PC-9 (cell line): Measurements from ENCODE around the gene SREBF2. TPM values are rescaled to one million over a fixed set of nuclear protein-coding genes. Genes with fewer than 3 reads are reported as not detected.
A peak's percentile ranks its signal among the peaks of the same experiment; 100 is the strongest.

Experiments used
- BruUV-seq: library from RNA; stranded (reverse); fragments of 400-500 nt; replicated peaks from 2 replicates; lab custom pipeline; 2021; lab: Mats Ljungman, UMichigan
- CTCF ChIA-PET: fragments of 300-600 bp; sonication (Branson Sonifier 250); formaldehyde crosslinking; loops from one replicate; lab custom pipeline; 2022; ENCODE audit warnings: antibody characterized with exemption; lab: Charles Lee
- POLR2A ChIA-PET: fragments of 300-600 bp; sonication (Branson Sonifier 250); formaldehyde crosslinking; loops from one replicate; lab custom pipeline; 2022; ENCODE audit warnings: antibody characterized with exemption; ENCODE audit not compliant: unreplicated experiment; lab: Charles Lee
- DNase-seq, 2 experiments: peaks; one replicate each; pipeline versions ENCODE4 v3.0.0 to v3.0.0-alpha.2; 2015 to 2022; ENCODE audit warnings: mixed read lengths in 1 of 2
- H2AFZ ChIP-seq: fragments of 200-600 bp; sonication (generic); 2 replicates; pipeline ENCODE4 v1.8.1; 2017; ENCODE audit warnings: antibody characterized with exemption
- H3F3A ChIP-seq: fragments of 200-600 bp; sonication (generic); 2 replicates; pipeline ENCODE4 v1.8.1; 2017; ENCODE audit warnings: antibody characterized with exemption, mild to moderate bottlenecking, low read depth; ENCODE audit not compliant: insufficient read depth
- H3K27ac ChIP-seq: fragments of 200-600 bp; sonication (generic); 2 replicates; pipeline ENCODE4 v1.6.1; 2016; ENCODE audit warnings: mixed run types
- H3K27me3 ChIP-seq: fragments of 200-600 bp; sonication (generic); 2 replicates; pipeline ENCODE4 v1.6.1; 2016; ENCODE audit warnings: low read depth, mixed run types; ENCODE audit not compliant: insufficient read depth
- H3K36me3 ChIP-seq: fragments of 200-600 bp; sonication (generic); 2 replicates; pipeline ENCODE4 v1.6.1; 2016; ENCODE audit warnings: low read depth, mixed run types
- H3K4me1 ChIP-seq: fragments of 200-600 bp; sonication (generic); replicated peaks from 2 replicates; pipeline ENCODE4 v1.6.1; 2016; ENCODE audit warnings: mixed run types; ENCODE audit not compliant: insufficient read depth
- H3K4me2 ChIP-seq: fragments of 200-600 bp; sonication (generic); 2 replicates; pipeline ENCODE4 v1.6.1; 2017; ENCODE audit warnings: mixed run types
- H3K4me3 ChIP-seq: fragments of 200-600 bp; sonication (generic); 2 replicates; pipeline ENCODE4 v1.6.1; 2016; ENCODE audit warnings: mixed run types
- H3K79me2 ChIP-seq: fragments of 200-600 bp; sonication (generic); 2 replicates; pipeline ENCODE4 v1.6.1; 2017; ENCODE audit warnings: low read depth, mixed run types
- H3K9me2 ChIP-seq: fragments of 200-600 bp; sonication (generic); 2 replicates; pipeline ENCODE4 v1.8.1; 2017; ENCODE audit warnings: mild to moderate bottlenecking; ENCODE audit not compliant: insufficient read depth
- H3K9me3 ChIP-seq: fragments of 200-600 bp; sonication (generic); 2 replicates; pipeline ENCODE4 v1.8.1; 2016; ENCODE audit warnings: low read depth; ENCODE audit not compliant: insufficient read depth
- H4K20me1 ChIP-seq: fragments of 200-600 bp; sonication (generic); 2 replicates; pipeline ENCODE4 v1.8.1; 2017; ENCODE audit not compliant: insufficient read depth
- CTCF ChIP-seq: fragments of 200-600 bp; sonication (generic); conservative IDR thresholded peaks from 2 replicates; pipeline ENCODE4 v1.6.1; 2017; ENCODE audit warnings: mixed run types, antibody characterized with exemption, mild to moderate bottlenecking, moderate library complexity
- EZH2 ChIP-seq: fragments of 200-600 bp; sonication (generic); IDR thresholded peaks from 2 replicates; pipeline ENCODE4 v1.8.0; 2017; ENCODE audit warnings: antibody characterized with exemption, low read depth
- intact Hi-C: fragments of 100-400 bp; cut with micrococcal nuclease; formaldehyde crosslinking; loops from one replicate; pipeline ENCODE4 v1.10.0; 2022; ENCODE audit not compliant: unreplicated experiment
- total RNA-seq: library from RNA; stranded (reverse); gene quantifications from 2 replicates; pipeline ENCODE4 v1.2.3, GENCODE V29; 2021

The SREBF2 gene
- total RNA-seq, 1 experiment from 2014 or later = 196 TPM

- H3K4me1 ChIP-seq = peaks cover 9% of the 10 kb centered on the region
- BruUV-seq = no TSS peak
- H3K4me3 ChIP-seq = no peak overlapping the region
- no peaks in the 10 kb centered on the region for H3K27me3 ChIP-seq
- DNase-seq = no peak
- H3K27ac ChIP-seq = no peak overlapping the region
- no peaks in the 10 kb centered on the region for H3K79me2 ChIP-seq
- TF ChIP-seq CTCF = no peak
- TF ChIP-seq EZH2 = no peak
- no peaks in the 10 kb centered on the region for H3K9me2 ChIP-seq
- intact Hi-C loops = loop anchor here (1.0 to 5.0 kb wide), 4 partner anchors 36 to 124 kb away; partner anchors contain the start of gene MEI1
- peaks cover 18% of the 10 kb centered on the region; the same call in 1 of the 2 replicates for H3F3A ChIP-seq
- POLR2A ChIA-PET = interaction anchor here (0.5 kb wide), 1 partner anchor 185 kb away, joined by 3 read pairs; no protein-coding TSS in a partner anchor
- CTCF ChIA-PET = no interaction called here
- H3K36me3 ChIP-seq = no peaks in the 10 kb centered on the region
- no peaks in the 10 kb centered on the region for H3K9me3 ChIP-seq
- no peak overlapping the region for H3K4me2 ChIP-seq
- no peaks in the 10 kb centered on the region; the same call in 1 of the 2 replicates for H4K20me1 ChIP-seq
- H2AFZ ChIP-seq = no peak overlapping the region
Measured at GRCh38 chr22:41821471-41822316, 11.2 kb upstream of the SREBF2 start.

- ChIA-PET POLR2A (no interaction called here), CTCF (interaction anchor here (0.6 to 0.9 kb wide), 3 partner anchors 35 to 437 kb away, joined by 3 to 9 read pairs (median 8); no protein-coding TSS in a partner anchor)
- intact Hi-C loops = loop anchor here (1.0 to 5.0 kb wide), 4 partner anchors 35 to 125 kb away; partner anchors contain the start of gene MEI1
- Histone ChIP-seq H3K9me3 (no peaks in the 10 kb centered on the region), H3K4me3 (no peak overlapping the region), H3K9me2 (no peaks in the 10 kb centered on the region), H3K27me3 (no peaks in the 10 kb centered on the region), H2AFZ (no peak overlapping the region), H3F3A (peaks cover 18% of the 10 kb centered on the region; the same call in 1 of the 2 replicates), H4K20me1 (no peaks in the 10 kb centered on the region; the same call in 1 of the 2 replicates), H3K4me2 (no peak overlapping the region), H3K4me1 (peaks cover 9% of the 10 kb centered on the region), H3K27ac (no peak overlapping the region), H3K36me3 (no peaks in the 10 kb centered on the region), H3K79me2 (no peaks in the 10 kb centered on the region)
- TF ChIP-seq CTCF (peak; percentile 90), EZH2 (no peak)
- peak in 1 of 2 experiments; percentile 90 for DNase-seq
- no TSS peak for BruUV-seq
Measured at GRCh38 chr22:41822317-41823057, 10.4 kb upstream of the SREBF2 start.

- Histone ChIP-seq H3K4me2 (no peak overlapping the region), H2AFZ (no peak overlapping the region), H3F3A (peaks cover 22% of the 10 kb centered on the region; the same call in 1 of the 2 replicates), H3K79me2 (no peaks in the 10 kb centered on the region), H3K36me3 (no peaks in the 10 kb centered on the region), H3K27me3 (no peaks in the 10 kb centered on the region), H3K27ac (no peak overlapping the region), H3K4me3 (no peak overlapping the region), H3K9me2 (no peaks in the 10 kb centered on the region), H3K4me1 (peaks cover 9% of the 10 kb centered on the region), H4K20me1 (no peaks in the 10 kb centered on the region; the same call in 1 of the 2 replicates), H3K9me3 (no peaks in the 10 kb centered on the region)
- intact Hi-C loops = loop anchor here (5.0 kb wide), 1 partner anchor 126 kb away; the partner anchor contains the start of gene MEI1
- CTCF ChIA-PET = no interaction called here
- POLR2A ChIA-PET = no interaction called here
- BruUV-seq = no TSS peak
- no peak for DNase-seq
- no peak for TF ChIP-seq EZH2
- no peak for TF ChIP-seq CTCF
Measured at GRCh38 chr22:41823797-41824196, 9.1 kb upstream of the SREBF2 start.
